SK-N-SH treated with all-trans-retinoic acid at 6 μM for 48 hours (cell line): ENCODE measurements around the gene GYG1.

ENCODE experiments used
- ATAC-seq: fragments of 200-7000 bp; cut with Tn5 transposase; 3 replicates; pipeline ENCODE4 v1.9.1; 2020; ENCODE audit warnings: mild to moderate bottlenecking, moderate library complexity
- ARNTL ChIP-seq: fragments of 450-650 bp; formaldehyde crosslinking; IDR thresholded peaks from 2 replicates; pipeline ENCODE4 v1.5.0; 2020; ENCODE audit warnings: low read depth, mild to moderate bottlenecking, moderate library complexity, borderline replicate concordance
- BACH2 ChIP-seq: fragments of 250-450 bp; sonication (Bioruptor Pico); IDR thresholded peaks from 2 replicates; pipeline ENCODE4 v1.9.0; 2021; ENCODE audit warnings: mild to moderate bottlenecking, borderline replicate concordance
- CREB5 ChIP-seq: fragments of 250-450 bp; sonication (Bioruptor Pico); IDR thresholded peaks from 2 replicates; pipeline ENCODE4 v1.5.1; 2020; ENCODE audit warnings: low read depth, mild to moderate bottlenecking, moderate library complexity
- CSDC2 ChIP-seq: fragments of 250-450 bp; sonication (Bioruptor Pico); IDR thresholded peaks from 2 replicates; pipeline ENCODE4 v1.5.0; 2020; ENCODE audit warnings: mild to moderate bottlenecking, moderate library complexity
- GLIS3 ChIP-seq: fragments of 250-450 bp; sonication (Bioruptor Pico); IDR thresholded peaks from 2 replicates; pipeline ENCODE4 v1.5.0; 2020; ENCODE audit warnings: mild to moderate bottlenecking, moderate library complexity
- ISL1 ChIP-seq: fragments of 250-450 bp; sonication (Bioruptor Pico); IDR thresholded peaks from 2 replicates; pipeline ENCODE4 v2.1.2; 2022; ENCODE audit warnings: mild to moderate bottlenecking, moderate library complexity
- PATZ1 ChIP-seq: fragments of 250-450 bp; sonication (Bioruptor Pico); IDR thresholded peaks from 2 replicates; pipeline ENCODE4 v1.8.0; 2020; ENCODE audit warnings: mild to moderate bottlenecking, moderate library complexity, borderline replicate concordance
- POU6F1 ChIP-seq: fragments of 250-450 bp; sonication (Bioruptor Pico); IDR thresholded peaks from 2 replicates; pipeline ENCODE4 v1.8.0; 2021; ENCODE audit warnings: low read depth, mild to moderate bottlenecking, moderate library complexity, borderline replicate concordance
- PPARA ChIP-seq: fragments of 250-450 bp; sonication (Bioruptor Pico); IDR thresholded peaks from 2 replicates; pipeline ENCODE4 v1.5.0; 2020; ENCODE audit warnings: mild to moderate bottlenecking, borderline replicate concordance
- RARB ChIP-seq: fragments of 250-450 bp; sonication (Bioruptor Pico); IDR thresholded peaks from 2 replicates; pipeline ENCODE4 v1.8.0; 2021; ENCODE audit warnings: mild to moderate bottlenecking, moderate library complexity
- SNAI2 ChIP-seq: fragments of 250-450 bp; sonication (Bioruptor Pico); IDR thresholded peaks from 2 replicates; pipeline ENCODE4 v1.5.0; 2020; ENCODE audit warnings: mild to moderate bottlenecking, moderate library complexity
- TCF4 ChIP-seq: fragments of 250-450 bp; sonication (Bioruptor Pico); IDR thresholded peaks from 2 replicates; pipeline ENCODE4 v1.8.0; 2021; ENCODE audit warnings: mild to moderate bottlenecking, moderate library complexity, borderline replicate concordance
- TOX ChIP-seq: fragments of 250-450 bp; sonication (Bioruptor Pico); IDR thresholded peaks from 2 replicates; pipeline ENCODE4 v1.8.0; 2021; ENCODE audit warnings: mild to moderate bottlenecking, moderate library complexity, borderline replicate concordance
- TSHZ2 ChIP-seq: fragments of 250-450 bp; sonication (Bioruptor Pico); IDR thresholded peaks from 2 replicates; pipeline ENCODE4 v1.5.0; 2020; ENCODE audit warnings: mild to moderate bottlenecking, moderate library complexity
- ZC3H10 ChIP-seq: fragments of 250-450 bp; sonication (Bioruptor Pico); IDR thresholded peaks from 2 replicates; pipeline ENCODE4 v1.5.1; 2021; ENCODE audit warnings: mild to moderate bottlenecking, moderate library complexity
- ZFP3 ChIP-seq: fragments of 250-450 bp; sonication (Bioruptor Pico); IDR thresholded peaks from 2 replicates; pipeline ENCODE4 v1.5.0; 2020; ENCODE audit warnings: mild to moderate bottlenecking, moderate library complexity
- ZFP30 ChIP-seq: fragments of 450-650 bp; formaldehyde crosslinking; IDR thresholded peaks from 2 replicates; pipeline ENCODE4 v1.5.0; 2022; ENCODE audit warnings: mild to moderate bottlenecking, moderate library complexity
- ZNF565 ChIP-seq: fragments of 450-650 bp; formaldehyde crosslinking; conservative IDR thresholded peaks from 2 replicates; pipeline ENCODE4 v1.5.0; 2020; ENCODE audit warnings: low read depth, mild to moderate bottlenecking, moderate library complexity
- ZNF70 ChIP-seq: fragments of 450-650 bp; formaldehyde crosslinking; IDR thresholded peaks from 2 replicates; pipeline ENCODE4 v1.5.0; 2020; ENCODE audit warnings: mild to moderate bottlenecking, moderate library complexity
- ZNF8 ChIP-seq: fragments of 450-650 bp; formaldehyde crosslinking; IDR thresholded peaks from 2 replicates; pipeline ENCODE4 v1.5.0; 2020; ENCODE audit warnings: mild to moderate bottlenecking, moderate library complexity

The GYG1 gene

DNA sequence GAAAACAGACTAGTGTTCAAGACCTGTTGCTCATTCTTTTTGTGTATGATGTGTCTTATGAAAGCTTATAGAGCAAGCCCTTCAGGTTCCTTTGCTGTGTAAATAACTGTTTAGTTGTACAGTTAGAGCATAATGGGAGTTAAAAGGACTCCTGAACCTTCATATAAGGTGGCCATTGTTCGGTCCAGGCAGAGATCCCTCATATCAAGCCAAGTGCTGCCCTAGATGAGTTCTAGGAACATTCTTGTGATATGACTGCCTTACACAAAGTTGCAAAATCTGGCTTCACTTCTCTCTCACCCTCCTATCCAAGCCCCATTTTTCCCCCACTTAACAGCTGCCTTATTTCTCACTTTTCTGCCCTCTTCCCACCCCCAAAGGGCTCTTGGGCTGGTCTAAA, 26.9 kb downstream of the GYG1 start (continued):
- TF ChIP-seq TSHZ2 (CRISPR knock-in tag) (no peak), ARNTL (CRISPR knock-in tag) (no peak), SNAI2 (CRISPR knock-in tag) (no peak), PATZ1 (no peak), ZFP3 (no peak), PPARA (no peak), ZNF565 (CRISPR knock-in tag) (no peak), ZC3H10 (CRISPR knock-in tag) (no peak), ZNF8 (no peak)

GRCh38 chr3:149019580-149019979, 28.2 kb downstream of the GYG1 start:
- no peak for TF ChIP-seq ZFP30 (CRISPR knock-in tag)
- no peak for ATAC-seq

GRCh38 chr3:149020196-149020838, 29.0 kb downstream of the GYG1 start:
- TF ChIP-seq ZFP30 (CRISPR knock-in tag) (no peak), RARB (no peak), ZC3H10 (CRISPR knock-in tag) (no peak), SNAI2 (CRISPR knock-in tag) (no peak)
- ATAC-seq, result no peak

DNA sequence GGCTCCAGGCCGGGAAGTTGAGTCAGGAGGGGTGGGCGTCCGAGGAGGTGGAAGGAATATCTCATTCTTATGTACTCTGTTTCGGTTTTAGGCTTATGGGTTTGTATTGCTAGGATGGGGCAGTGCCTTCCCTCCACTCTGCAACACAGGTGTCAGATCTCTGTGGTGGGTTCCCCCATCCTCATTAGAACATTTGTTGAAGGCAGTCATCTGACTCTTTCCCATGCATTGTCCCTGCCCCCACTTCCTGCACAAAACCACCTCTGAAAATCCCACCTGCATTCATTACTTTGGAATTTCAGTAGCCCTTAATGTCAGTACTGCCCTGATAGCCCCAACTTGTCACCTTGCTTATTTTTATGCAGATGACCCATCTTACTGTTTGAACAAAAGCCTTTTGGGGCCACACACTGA, 29.5 kb downstream of the GYG1 start:
- TF ChIP-seq BACH2 (CRISPR knock-in tag), result no peak
- no peak for ATAC-seq

DNA sequence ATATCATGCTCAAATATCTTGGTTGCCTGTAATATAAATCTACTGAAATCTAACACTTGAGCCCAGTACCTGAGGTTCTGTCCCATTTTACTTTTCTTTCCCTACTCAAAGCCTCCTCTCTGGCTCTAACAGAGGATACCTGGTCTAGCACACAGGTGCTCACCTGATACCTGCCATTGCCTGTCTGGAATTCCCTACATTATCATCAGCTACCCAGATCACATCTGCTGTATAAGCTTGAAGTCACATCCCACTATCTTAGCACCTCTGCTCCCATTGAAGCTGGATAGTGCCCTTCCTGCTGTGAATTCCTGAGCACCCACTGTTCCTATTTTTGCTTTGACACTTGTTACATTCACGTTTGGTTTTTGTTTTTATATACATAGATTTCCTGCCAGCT, 30.5 kb downstream of the GYG1 start:
- no peak for ATAC-seq

More for the DNA sequence above, 30.5 kb downstream of the GYG1 start:
- TF ChIP-seq CSDC2 (CRISPR knock-in tag) (no peak), ZNF8 (no peak), GLIS3 (CRISPR knock-in tag) (no peak), TSHZ2 (CRISPR knock-in tag) (no peak), ZNF565 (CRISPR knock-in tag) (no peak), ISL1 (CRISPR knock-in tag) (no peak), CREB5 (no peak), TCF4 (CRISPR knock-in tag) (no peak), PATZ1 (no peak), ARNTL (CRISPR knock-in tag) (no peak), ZFP3 (no peak), BACH2 (CRISPR knock-in tag) (no peak), TOX (CRISPR knock-in tag) (no peak), ZC3H10 (CRISPR knock-in tag) (no peak), RARB (no peak), SNAI2 (CRISPR knock-in tag) (no peak), ZNF70 (CRISPR knock-in tag) (no peak), POU6F1 (CRISPR knock-in tag) (no peak), ZFP30 (CRISPR knock-in tag) (no peak)
